Astrocyte of the cerebellum (primary cell): Measurements from ENCODE around the gene RNF175.
A peak's percentile ranks its signal among the peaks of the same experiment; 100 is the strongest.

Experiments
- DNase-seq: peaks from one replicate; pipeline ENCODE4 v3.0.0-alpha.2; 2011; ENCODE audit warnings: low read depth
- H3K4me3 ChIP-seq: 2 replicates; pipeline ENCODE4 v1.5.1; 2011; ENCODE audit warnings: mild to moderate bottlenecking, low read depth, low read length, moderate library complexity
- CTCF ChIP-seq: IDR thresholded peaks from 2 replicates; pipeline ENCODE4 v1.5.1; 2012; ENCODE audit warnings: low read length, low read depth, moderate library complexity, mild to moderate bottlenecking; ENCODE audit errors: missing control alignments
- in situ Hi-C: cut with HindIII; loops from 2 replicates; pipeline ENCODE4 v1.10.0; 2017; ENCODE audit warnings: low sequenced_read_pairs

The RNF175 gene

GRCh38 chr4:153735906-153736461 is 23.8 kb downstream of the RNF175 start:
- TF ChIP-seq CTCF: no peak
- no peak for DNase-seq
- H3K4me3 ChIP-seq: no peak overlapping the region
- in situ Hi-C loops: no loop called here

- DNase-seq: no peak
Measured at GRCh38 chr4:153733751-153734448, 25.9 kb downstream of the RNF175 start.

GRCh38 chr4:153731239-153731638 is 28.6 kb downstream of the RNF175 start:
- DNase-seq: peak; percentile 61
- in situ Hi-C loops: no loop called here
- no peak for TF ChIP-seq CTCF
- no peak overlapping the region for H3K4me3 ChIP-seq

More at GRCh38 chr4:153733751-153734448, 25.9 kb downstream of the RNF175 start:
- H3K4me3 ChIP-seq: no peak overlapping the region
- no peak for TF ChIP-seq CTCF
- in situ Hi-C loops: no loop called here

DNA sequence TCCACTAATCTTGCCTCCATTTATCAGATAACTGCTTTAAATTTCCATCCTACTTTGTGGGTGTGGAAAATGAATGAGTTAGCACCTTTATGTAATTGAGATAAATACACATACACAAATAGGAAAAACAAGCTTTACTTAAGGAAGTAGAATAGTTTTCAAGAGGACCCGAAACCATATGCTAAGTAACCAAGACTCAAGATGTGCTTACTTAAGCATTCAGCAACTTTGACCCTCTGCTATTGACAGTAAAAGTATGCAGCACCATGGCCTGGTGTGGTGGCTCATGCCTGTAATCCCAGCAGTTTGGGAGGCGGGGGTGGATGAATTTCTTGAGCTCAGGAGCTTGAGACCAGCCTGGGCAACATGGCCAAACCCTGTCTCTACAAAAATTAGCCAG is 29.9 kb downstream of the RNF175 start:
- no peak overlapping the region for H3K4me3 ChIP-seq
- no peak for DNase-seq
- in situ Hi-C loops: no loop called here
- no peak for TF ChIP-seq CTCF

DNA sequence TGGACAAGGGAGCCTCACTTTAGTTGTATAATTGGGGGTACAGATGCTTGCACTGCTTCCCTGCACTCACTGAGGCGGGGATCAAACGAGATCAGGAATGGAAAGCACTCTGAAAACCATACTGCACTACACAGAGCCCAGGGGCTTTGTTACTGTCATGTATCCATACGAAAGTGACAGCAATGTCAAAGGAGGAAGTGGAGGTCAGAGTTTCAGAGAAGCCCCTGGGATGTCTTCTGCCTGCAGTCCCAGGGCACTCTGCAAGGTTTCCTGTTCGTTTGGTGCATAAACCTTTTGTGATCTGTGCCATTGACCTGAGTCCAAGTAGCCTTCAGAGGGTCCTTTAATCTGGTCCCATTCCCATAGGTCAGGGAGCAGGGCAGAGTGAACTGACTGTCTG is 31.2 kb downstream of the RNF175 start:
- no peak for DNase-seq
- no peak overlapping the region for H3K4me3 ChIP-seq
- TF ChIP-seq CTCF: no peak
- in situ Hi-C loops: no loop called here

DNA sequence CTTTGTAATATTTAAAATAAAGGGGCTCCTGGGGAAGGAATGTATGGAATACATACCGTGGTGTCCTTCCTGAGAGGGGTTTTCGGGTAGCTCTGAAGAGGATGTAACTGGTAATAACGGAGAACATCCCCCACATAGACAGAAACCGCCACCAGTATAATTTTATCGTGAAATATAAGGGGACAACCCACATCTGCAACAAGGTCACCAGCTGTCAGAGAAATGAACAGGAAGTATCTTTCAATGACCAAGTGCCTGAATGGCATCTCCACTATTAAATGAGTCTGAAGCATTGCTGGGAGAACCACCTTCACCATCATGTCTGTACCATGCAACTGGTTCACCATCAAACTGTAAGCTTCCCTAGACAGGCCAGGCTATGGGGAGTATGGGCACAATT is 31.7 kb downstream of the RNF175 start:
- no peak for TF ChIP-seq CTCF
- no peak overlapping the region for H3K4me3 ChIP-seq
- in situ Hi-C loops: no loop called here
- DNase-seq: no peak
